ENCODE data around the gene SRGN. TPM values are rescaled to one million over a fixed set of nuclear protein-coding genes. Genes with fewer than 3 reads are reported as not detected.

Gene SRGN
- total RNA-seq, 1 donor from 2014 or later: 232 TPM

GRCh38 chr10:69069090-69070042, 18.5 kb upstream of the SRGN start:
- no peak overlapping the region for H3K27ac ChIP-seq
- no peak overlapping the region for H3K4me3 ChIP-seq
- no peaks in the 10 kb centered on the region for H3K27me3 ChIP-seq (ENCODE audit: low read depth)
- H3K36me3 ChIP-seq: no peaks in the 10 kb centered on the region
- ATAC-seq: peak; percentile 36 to 53
- peaks cover 14% of the 10 kb centered on the region for H3K4me1 ChIP-seq
- H3K9me3 ChIP-seq: no peaks in the 10 kb centered on the region
- TF ChIP-seq, protein P1, sequence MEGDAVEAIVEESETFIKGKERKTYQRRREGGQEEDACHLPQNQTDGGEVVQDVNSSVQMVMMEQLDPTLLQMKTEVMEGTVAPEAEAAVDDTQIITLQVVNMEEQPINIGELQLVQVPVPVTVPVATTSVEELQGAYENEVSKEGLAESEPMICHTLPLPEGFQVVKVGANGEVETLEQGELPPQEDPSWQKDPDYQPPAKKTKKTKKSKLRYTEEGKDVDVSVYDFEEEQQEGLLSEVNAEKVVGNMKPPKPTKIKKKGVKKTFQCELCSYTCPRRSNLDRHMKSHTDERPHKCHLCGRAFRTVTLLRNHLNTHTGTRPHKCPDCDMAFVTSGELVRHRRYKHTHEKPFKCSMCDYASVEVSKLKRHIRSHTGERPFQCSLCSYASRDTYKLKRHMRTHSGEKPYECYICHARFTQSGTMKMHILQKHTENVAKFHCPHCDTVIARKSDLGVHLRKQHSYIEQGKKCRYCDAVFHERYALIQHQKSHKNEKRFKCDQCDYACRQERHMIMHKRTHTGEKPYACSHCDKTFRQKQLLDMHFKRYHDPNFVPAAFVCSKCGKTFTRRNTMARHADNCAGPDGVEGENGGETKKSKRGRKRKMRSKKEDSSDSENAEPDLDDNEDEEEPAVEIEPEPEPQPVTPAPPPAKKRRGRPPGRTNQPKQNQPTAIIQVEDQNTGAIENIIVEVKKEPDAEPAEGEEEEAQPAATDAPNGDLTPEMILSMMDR (IDR thresholded peaks at IDR 0.05): no peak
- no peak for DNase-seq
- intact Hi-C loops (cut with DNase I): no loop called here

- ATAC-seq: no peak
- Histone ChIP-seq H3K4me1 (no peaks in the 10 kb centered on the region), H3K36me3 (no peaks in the 10 kb centered on the region), H3K9me3 (no peaks in the 10 kb centered on the region), H3K27ac (no peak overlapping the region), H3K27me3 (ENCODE audit: low read depth) (no peaks in the 10 kb centered on the region), H3K4me3 (no peak overlapping the region)
- TF ChIP-seq, protein P1 (IDR thresholded peaks at IDR 0.05): no peak
- no peak for DNase-seq
- intact Hi-C loops (cut with DNase I): no loop called here
These were observed 17.0 kb upstream of the SRGN start for GRCh38 chr10:69070951-69071350.

DNA sequence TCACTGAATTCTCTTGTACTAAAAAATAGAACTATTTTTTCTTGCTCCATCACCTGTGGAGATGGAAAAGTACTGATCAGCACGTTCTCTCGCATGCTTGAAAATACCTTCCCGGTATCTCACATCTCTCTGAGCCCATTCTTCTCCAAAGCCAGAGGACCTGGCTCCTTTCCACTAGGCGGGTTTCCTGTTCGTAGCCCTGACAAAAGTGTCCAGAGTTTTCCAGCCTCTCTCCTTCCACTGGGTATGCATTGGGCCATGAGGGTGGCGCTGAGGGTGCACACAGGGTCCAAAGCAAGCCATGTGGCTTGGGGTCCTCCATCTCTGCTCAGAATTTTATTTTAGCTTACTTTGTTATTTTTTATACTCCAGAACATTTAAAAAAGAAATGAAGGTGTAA, 16.3 kb upstream of the SRGN start:
- intact Hi-C loops (cut with DNase I): no loop called here
- Histone ChIP-seq H3K4me1 (no peaks in the 10 kb centered on the region), H3K4me3 (no peak overlapping the region), H3K36me3 (no peaks in the 10 kb centered on the region), H3K27me3 (ENCODE audit: low read depth) (no peaks in the 10 kb centered on the region), H3K9me3 (no peaks in the 10 kb centered on the region), H3K27ac (no peak overlapping the region)
- ATAC-seq (no peak), DNase-seq (no peak)
- TF ChIP-seq, protein P1 (IDR thresholded peaks at IDR 0.05): no peak

DNA sequence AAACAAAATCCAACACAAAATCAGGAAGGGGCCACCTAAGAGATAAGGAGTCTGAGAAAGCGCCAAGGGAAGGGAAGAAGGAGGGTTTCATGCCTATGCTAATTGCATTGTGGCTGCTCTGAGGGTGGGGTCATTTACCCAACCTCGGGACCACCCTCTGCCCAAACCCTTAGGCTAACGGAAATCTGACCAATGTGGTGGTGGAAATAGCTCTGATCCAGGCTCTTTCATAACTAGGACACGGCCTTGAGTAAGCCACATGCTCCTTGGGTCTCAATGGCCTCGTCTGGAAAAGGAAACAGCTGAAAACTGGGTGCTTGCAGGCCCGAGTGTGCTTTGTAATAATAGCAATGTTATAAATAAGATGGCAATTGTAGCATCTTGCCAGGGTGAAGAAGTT, 14.9 kb upstream of the SRGN start:
- intact Hi-C loops (cut with DNase I): no loop called here
- ATAC-seq (peak in 1 of 2 donors; percentile 33), DNase-seq (no peak)
- no peaks in the 10 kb centered on the region for H3K36me3 ChIP-seq
- H3K4me1 ChIP-seq: no peaks in the 10 kb centered on the region
- H3K9me3 ChIP-seq: no peaks in the 10 kb centered on the region
- TF ChIP-seq, protein P1 (IDR thresholded peaks at IDR 0.05): no peak
- no peak overlapping the region for H3K4me3 ChIP-seq
- no peaks in the 10 kb centered on the region for H3K27me3 ChIP-seq (ENCODE audit: low read depth)
- H3K27ac ChIP-seq: no peak overlapping the region

DNA sequence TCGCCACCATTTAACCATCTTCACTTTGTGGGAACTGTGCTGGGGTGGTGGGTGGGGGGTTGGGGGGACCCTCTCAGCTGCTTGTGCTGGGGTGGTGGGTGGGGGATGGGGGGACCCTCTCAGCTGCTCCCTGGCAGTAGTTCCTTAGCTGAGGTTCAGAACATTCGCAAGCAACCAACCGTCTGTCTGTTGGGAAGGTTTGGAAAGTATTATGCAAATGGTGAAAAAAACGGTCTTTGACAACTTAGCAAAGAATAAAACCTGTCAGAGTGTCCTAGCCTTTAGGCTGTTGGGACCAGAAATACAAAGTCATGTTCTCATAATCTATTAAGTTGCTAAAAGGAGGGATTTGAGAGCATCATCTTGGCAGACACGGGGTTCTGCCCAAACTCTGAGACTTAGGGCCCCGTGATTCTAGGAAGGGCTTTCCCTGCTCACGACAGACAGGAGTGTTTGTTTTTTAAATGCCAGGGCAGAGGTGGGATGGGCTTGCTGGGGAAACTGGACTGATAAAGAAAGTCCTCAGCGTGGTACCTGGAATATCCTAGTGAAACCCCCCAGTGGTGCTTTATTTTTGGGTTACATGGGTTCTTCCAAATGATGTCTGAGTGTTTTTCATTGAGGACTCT, 14.1 kb upstream of the SRGN start:
- H3K4me1 ChIP-seq: no peaks in the 10 kb centered on the region
- ATAC-seq (no peak), DNase-seq (no peak)
- H3K27me3 ChIP-seq (ENCODE audit: low read depth): no peaks in the 10 kb centered on the region
- H3K4me3 ChIP-seq: no peak overlapping the region
- no peaks in the 10 kb centered on the region for H3K9me3 ChIP-seq
- H3K27ac ChIP-seq: no peak overlapping the region
- intact Hi-C loops (cut with DNase I): no loop called here
- H3K36me3 ChIP-seq: no peaks in the 10 kb centered on the region
- TF ChIP-seq, protein P1 (IDR thresholded peaks at IDR 0.05): no peak

Measured in lower lobe of right lung (tissue), 2 donors.